OCI-LY3 (cell line): ENCODE measurements around the gene ST6GALNAC5.

ENCODE experiments used
- CTCF ChIP-seq: fragments of 200-600, 300-600 bp; sonication (generic); IDR thresholded peaks from 2 replicates; pipeline ENCODE4 v1.5.1; 2014; ENCODE audit warnings: antibody characterized with exemption, low read length, low read depth
- EZH2phosphoT487 ChIP-seq: fragments of 200-600 bp; shearing (Covaris generic); IDR thresholded peaks from 2 replicates; pipeline ENCODE4 v1.6.1; 2018; ENCODE audit warnings: antibody characterized with exemption, mixed run types, low read depth

DNA sequence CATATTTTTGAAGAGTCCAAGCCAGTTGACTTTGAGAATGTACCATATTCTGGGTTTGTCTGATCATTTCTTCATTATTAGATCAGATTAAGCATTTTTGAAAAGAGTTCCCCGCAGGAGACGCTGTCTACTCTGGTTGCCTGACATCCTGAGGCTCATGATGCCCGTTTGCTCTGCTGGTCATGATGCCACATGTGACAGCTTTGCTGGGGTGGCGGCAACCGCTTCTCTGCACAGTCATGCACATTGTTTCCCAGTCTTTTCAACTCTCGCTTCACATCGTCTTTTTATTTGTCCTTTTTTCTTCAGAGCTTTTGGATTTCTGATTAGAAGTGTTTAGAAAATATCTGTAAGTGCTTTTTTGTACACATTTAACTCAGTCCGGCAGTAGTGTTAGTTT is 90.7 kb downstream of the ST6GALNAC5 start:
- TF ChIP-seq CTCF (no peak), EZH2phosphoT487 (no peak)
